GM04504 (cell line): ENCODE measurements around the gene UTS2.

Experiments
- DNase-seq: peaks from one replicate; pipeline ENCODE4 v3.0.0-alpha.2; 2012; ENCODE audit warnings: low read depth

UTS2 gene

GRCh38 chr1:7862211-7863060 is 9.6 kb upstream of the UTS2 start:
- DNase-seq = no peak

GRCh38 chr1:7861452-7861851 is 8.6 kb upstream of the UTS2 start:
- no peak for DNase-seq

GRCh38 chr1:7860130-7860529 is 7.3 kb upstream of the UTS2 start:
- DNase-seq = no peak

- DNase-seq = no peak
Observed at GRCh38 chr1:7859406-7859805, 6.5 kb upstream of the UTS2 start.

GRCh38 chr1:7857985-7858384 is 5.1 kb upstream of the UTS2 start:
- no peak for DNase-seq

GRCh38 chr1:7857000-7857399 is 4.1 kb upstream of the UTS2 start:
- DNase-seq = no peak

GRCh38 chr1:7856345-7856744 is 3.5 kb upstream of the UTS2 start:
- no peak for DNase-seq

- no peak for DNase-seq
Observed at GRCh38 chr1:7853684-7854026, 790 bp upstream of the UTS2 start.

GRCh38 chr1:7850786-7851185 is 2.1 kb downstream of the UTS2 start:
- no peak for DNase-seq

GRCh38 chr1:7847599-7847998 is 5.3 kb downstream of the UTS2 start:
- peak; percentile 66 for DNase-seq

- no peak for DNase-seq
Observed at GRCh38 chr1:7846656-7847055, 6.2 kb downstream of the UTS2 start.

- no peak for DNase-seq
Observed at GRCh38 chr1:7845761-7846160, 7.1 kb downstream of the UTS2 start.

- no peak for DNase-seq
Observed at GRCh38 chr1:7842517-7842916, 10.3 kb downstream of the UTS2 start.

- DNase-seq = no peak
Observed at GRCh38 chr1:7839526-7839925, 13.3 kb downstream of the UTS2 start.

- DNase-seq = no peak
Observed at GRCh38 chr1:7838714-7839113, 14.2 kb downstream of the UTS2 start.

- no peak for DNase-seq
Observed at GRCh38 chr1:7833035-7833434, 19.8 kb downstream of the UTS2 start.

- no peak for DNase-seq
Observed at GRCh38 chr1:7831458-7831857, 21.4 kb downstream of the UTS2 start.

- no peak for DNase-seq
Observed at GRCh38 chr1:7827126-7827955, 25.5 kb downstream of the UTS2 start.

- no peak for DNase-seq
Observed at GRCh38 chr1:7826363-7826762, 26.5 kb downstream of the UTS2 start.

- DNase-seq = no peak
Observed at GRCh38 chr1:7824701-7825100, 28.2 kb downstream of the UTS2 start.

- no peak for DNase-seq
Observed at GRCh38 chr1:7821282-7821681, 31.6 kb downstream of the UTS2 start.

- no peak for DNase-seq
Observed at GRCh38 chr1:7813677-7814373, 39.0 kb downstream of the UTS2 start.

- no peak for DNase-seq
Observed at GRCh38 chr1:7811476-7811875, 41.4 kb downstream of the UTS2 start.
